H1 (cell line): ENCODE measurements around the gene SUSD1. TPM values are rescaled to one million over a fixed set of nuclear protein-coding genes. Genes with fewer than 3 reads are reported as not detected.
"Not testable (repeated sequence)": the region's sequence is repeated elsewhere in the genome, so short reads cannot be mapped to it uniquely, and the experiment has no call there.

Source experiments
- CTCF ChIA-PET: fragments of 300-600 bp; sonication (Branson Sonifier 250); formaldehyde crosslinking; loops from one replicate; lab custom pipeline; 2021; ENCODE audit not compliant: partially characterized antibody; lab: Charles Lee
- POLR2A ChIA-PET: fragments of 300-600 bp; sonication (Branson Sonifier 250); formaldehyde crosslinking; loops from one replicate; lab custom pipeline; 2021; ENCODE audit warnings: inconsistent platforms; ENCODE audit not compliant: partially characterized antibody; lab: Charles Lee
- DNase-seq, 2 experiments: peaks; one replicate each; pipeline versions ENCODE4 v3.0.0 to v3.0.0-alpha.2; 2010 to 2022; ENCODE audit warnings: low spot score in 2 of 2, low read depth in 1 of 2, mixed read lengths in 1 of 2
- FAIRE-seq: peaks from 2 replicates; lab custom pipeline; 2011; peaks lifted over from hg19 to GRCh38; lab: Jason Lieb, UNC
- H2AFZ ChIP-seq: 2 replicates; pipeline ENCODE4 v1.8.1; 2012; ENCODE audit warnings: low read length, inconsistent platforms
- H2AK5ac ChIP-seq: 2 replicates; pipeline ENCODE4 v1.6.1; 2013; ENCODE audit warnings: low read depth, low read length
- H2BK120ac ChIP-seq: replicated peaks from 2 replicates; pipeline ENCODE3; 2013; ENCODE audit warnings: low read depth, low read length, inconsistent platforms
- H2BK12ac ChIP-seq: 2 replicates; pipeline ENCODE4 v1.6.1; 2013; ENCODE audit warnings: low read depth, low read length
- H2BK15ac ChIP-seq: 2 replicates; pipeline ENCODE4 v1.6.1; 2013; ENCODE audit warnings: low read length
- H2BK20ac ChIP-seq: 2 replicates; pipeline ENCODE4 v1.6.1; 2013; ENCODE audit warnings: low read length
- H2BK5ac ChIP-seq: 2 replicates; pipeline ENCODE4 v1.6.1; 2013; ENCODE audit warnings: low read depth, low read length
- H3K14ac ChIP-seq: 2 replicates; pipeline ENCODE4 v1.6.1; 2013; ENCODE audit warnings: inconsistent platforms; ENCODE audit not compliant: insufficient read length
- H3K18ac ChIP-seq: 2 replicates; pipeline ENCODE4 v1.6.1; 2013; ENCODE audit warnings: low read length; ENCODE audit errors: extremely low read depth
- H3K23ac ChIP-seq: 2 replicates; pipeline ENCODE4 v1.6.1; 2013; ENCODE audit warnings: inconsistent platforms; ENCODE audit not compliant: insufficient read length
- H3K23me2 ChIP-seq: 2 replicates; pipeline ENCODE4 v1.6.1; 2013; ENCODE audit warnings: low read depth, low read length
- H3K27ac ChIP-seq: 2 replicates; pipeline ENCODE4 v1.6.1; 2011; ENCODE audit warnings: low read depth, low read length, inconsistent platforms
- H3K27me3 ChIP-seq, 4 experiments: replicated peaks in 1 of 4; 1 replicate in 1 of 4; 2 replicates in 3 of 4; pipeline versions ENCODE4 v1.6.1 to v1.8.1; 2011 to 2013; ENCODE audit warnings: low read length in 3 of 4, mild to moderate bottlenecking in 3 of 4, inconsistent platforms in 2 of 4, mixed read lengths in 2 of 4, moderate library complexity in 1 of 4; ENCODE audit not compliant: control insufficient read depth in 3 of 4, insufficient read depth in 3 of 4; ENCODE audit errors: extremely low read depth in 1 of 4
- H3K36me3 ChIP-seq, 4 experiments: 2 replicates each; pipeline versions ENCODE4 v1.6.1 to v1.8.1; 2011 to 2013; ENCODE audit warnings: mild to moderate bottlenecking in 4 of 4, low read length in 3 of 4, moderate library complexity in 2 of 4, control low read depth in 1 of 4, inconsistent platforms in 1 of 4; ENCODE audit not compliant: insufficient read depth in 4 of 4, control insufficient read depth in 2 of 4
- H3K4ac ChIP-seq: replicated peaks from 2 replicates; pipeline ENCODE3; 2013; ENCODE audit warnings: low read length, low read depth, mixed read lengths, inconsistent platforms; ENCODE audit not compliant: insufficient read length
- H3K4me1 ChIP-seq, 4 experiments: replicated peaks in 1 of 4; 1 replicate in 1 of 4; 2 replicates in 3 of 4; pipeline versions ENCODE4 v1.6.1 to v1.8.1; 2011 to 2013; ENCODE audit warnings: low read length in 3 of 4, inconsistent platforms in 2 of 4, mixed read lengths in 1 of 4; ENCODE audit not compliant: insufficient read depth in 4 of 4, control insufficient read depth in 3 of 4
- H3K4me2 ChIP-seq, 2 experiments: 2 replicates each; pipeline versions ENCODE4 v1.6.1 to v1.8.1; 2011 to 2013; ENCODE audit warnings: low read depth in 2 of 2, low read length in 2 of 2, control low read depth in 1 of 2, inconsistent platforms in 1 of 2, mild to moderate bottlenecking in 1 of 2; ENCODE audit not compliant: insufficient read depth in 1 of 2
- H3K4me3 ChIP-seq, 4 experiments: fragments of 200-600, 300-600 bp in 1 of 4; sonication (generic), shearing (Covaris generic), sonication (Bioruptor Twin) in 1 of 4; 2 replicates each; pipeline versions ENCODE4 v1.5.1 to v1.8.1; 2011 to 2016; ENCODE audit warnings: low read length in 4 of 4, low read depth in 3 of 4, control low read depth in 2 of 4, inconsistent platforms in 2 of 4, mild to moderate bottlenecking in 2 of 4, mixed read lengths in 1 of 4, moderate library complexity in 1 of 4; ENCODE audit not compliant: insufficient read depth in 2 of 4; ENCODE audit errors: extremely low read depth in 1 of 4
- H3K56ac ChIP-seq: replicated peaks from 2 replicates; pipeline ENCODE3; 2013; ENCODE audit warnings: low read depth, mild to moderate bottlenecking, mixed read lengths, low read length, inconsistent platforms; ENCODE audit not compliant: insufficient read length
- H3K79me1 ChIP-seq: 2 replicates; pipeline ENCODE4 v1.6.1; 2013; ENCODE audit warnings: low read depth, low read length, control low read depth
- H3K79me2 ChIP-seq, 2 experiments: 2 replicates each; pipeline versions ENCODE4 v1.6.1 to v1.8.1; 2012 to 2013; ENCODE audit warnings: low read length in 2 of 2, mild to moderate bottlenecking in 2 of 2, inconsistent platforms in 1 of 2; ENCODE audit not compliant: insufficient read depth in 2 of 2, control insufficient read depth in 1 of 2
- H3K9ac ChIP-seq, 4 experiments: replicated peaks in 1 of 4; 1 replicate in 1 of 4; 2 replicates in 3 of 4; pipeline versions ENCODE4 v1.6.1 to v1.8.1; 2011 to 2013; ENCODE audit warnings: low read depth in 3 of 4, low read length in 3 of 4, control low read depth in 2 of 4, mild to moderate bottlenecking in 2 of 4, moderate library complexity in 2 of 4, inconsistent platforms in 1 of 4; ENCODE audit errors: extremely low read depth in 1 of 4
- H3K9me3 ChIP-seq, 2 experiments: 2 replicates each; pipeline versions ENCODE4 v1.6.1 to v1.8.1; 2012 to 2013; ENCODE audit warnings: mild to moderate bottlenecking in 2 of 2, moderate library complexity in 2 of 2, control low read depth in 1 of 2, inconsistent platforms in 1 of 2, low read depth in 1 of 2, low read length in 1 of 2, mixed read lengths in 1 of 2; ENCODE audit not compliant: insufficient read depth in 2 of 2
- H4K20me1 ChIP-seq, 2 experiments: replicated peaks in 1 of 2; 2 replicates each; pipeline versions ENCODE3 to v1.8.1; 2011 to 2013; ENCODE audit warnings: inconsistent platforms in 2 of 2, low read length in 2 of 2, mild to moderate bottlenecking in 1 of 2; ENCODE audit not compliant: insufficient read depth in 2 of 2, control insufficient read depth in 1 of 2
- H4K5ac ChIP-seq: 2 replicates; pipeline ENCODE4 v1.6.1; 2013; ENCODE audit warnings: low read length, low read depth, mixed read lengths, inconsistent platforms; ENCODE audit not compliant: insufficient read length
- H4K8ac ChIP-seq: 2 replicates; pipeline ENCODE4 v1.8.0; 2013; ENCODE audit warnings: mild to moderate bottlenecking, moderate library complexity, low read length, inconsistent platforms; ENCODE audit not compliant: insufficient read depth; ENCODE audit errors: extremely low read depth
- H4K91ac ChIP-seq: replicated peaks from 2 replicates; pipeline ENCODE3; 2013; ENCODE audit warnings: low read length, mixed read lengths, inconsistent platforms; ENCODE audit not compliant: insufficient read length
- WGBS, 2 experiments: shearing (Covaris generic) in 1 of 2; methylation state at CpG; one replicate each; pipeline versions ENCODE4 v1.1.6 to v1.1.7; 2013 to 2015; ENCODE audit warnings: low lambda C conversion rate in 2 of 2, mixed read lengths in 2 of 2, inconsistent platforms in 1 of 2, low coverage in 1 of 2, missing lambda C conversion rate in 1 of 2; ENCODE audit not compliant: insufficient replicate concordance in 2 of 2, insufficient coverage in 1 of 2, insufficient read length in 1 of 2; ENCODE audit errors: extremely low coverage in 1 of 2, missing lambda C conversion rate in 1 of 2; 5-methylcytosine and 5-hydroxymethylcytosine counted together
- polyA plus RNA-seq, 7 experiments: library from polyadenylated mRNA; depleted of rRNA in 3 of 7; stranded (reverse) in 5 of 7; unstranded in 2 of 7; fragments of >200 nt in 5 of 7; fragments of 200-250 nt in 2 of 7; gene quantifications; 1 replicate in 5 of 7; 2 replicates in 1 of 7; 4 replicates in 1 of 7; pipeline versions ENCODE4 v1.2.1 to v1.2.3, GENCODE V29; 2011 to 2013; ENCODE audit warnings: missing spikeins in 2 of 7, mixed read lengths in 2 of 7
- total RNA-seq: library from RNA; stranded (reverse); fragmentation: NEBNext Ultra II Directional; extraction: Animal tissue kit (Norgen Biotek cat#: 25700); gene quantifications from 2 replicates; pipeline ENCODE4 v1.2.1, GENCODE V29; 2021

SUSD1 gene
- total and polyA plus RNA-seq, 2 of the 8 experiments (the other 6 are each of a cell fraction or from before 2014, with no cell fraction given): 2.8 to 7.2 TPM

DNA sequence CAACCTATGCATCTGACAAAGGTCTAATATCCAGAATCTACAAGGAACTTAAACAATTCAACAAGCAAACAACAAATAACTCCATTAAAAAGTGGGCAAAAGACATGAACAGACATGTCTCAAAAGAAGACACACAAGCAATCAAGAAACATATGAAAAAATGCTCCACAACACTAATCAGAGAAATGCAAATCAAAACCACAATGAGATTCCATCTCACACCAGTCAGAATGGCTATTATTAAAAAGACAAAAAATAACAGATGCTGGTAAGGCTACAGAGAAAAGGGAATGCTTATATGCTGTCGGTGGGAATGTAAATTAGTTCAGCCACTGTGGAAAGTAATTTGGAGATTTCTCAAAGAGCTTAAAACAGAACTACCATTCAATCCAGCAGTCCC, 41.3 kb downstream of the SUSD1 start:
- H2AFZ ChIP-seq, POLR2A ChIA-PET, H4K20me1 ChIP-seq, H3K36me3 ChIP-seq, H3K9me3 ChIP-seq, H3K14ac ChIP-seq, H3K18ac ChIP-seq, H2BK5ac ChIP-seq, H2AK5ac ChIP-seq, H2BK15ac ChIP-seq, H3K4me2 ChIP-seq, H3K79me2 ChIP-seq, H2BK20ac ChIP-seq, H3K27ac ChIP-seq, H3K4ac ChIP-seq, H3K79me1 ChIP-seq, H2BK120ac ChIP-seq, H4K5ac ChIP-seq, H3K56ac ChIP-seq, H4K8ac ChIP-seq, H3K27me3 ChIP-seq, H3K23ac ChIP-seq, DNase-seq, H4K91ac ChIP-seq, H3K9ac ChIP-seq, FAIRE-seq, H3K23me2 ChIP-seq, H3K4me1 ChIP-seq, H3K4me3 ChIP-seq, H2BK12ac ChIP-seq: not testable (repeated sequence)
- CTCF ChIA-PET: interaction anchor here (0.9 kb wide), 1 partner anchor 21 kb away, joined by 3 read pairs; no protein-coding TSS in a partner anchor
- 100% methylated on average over 1 of the region's 1 CpG; no CpG with 5 or more reads in 1 of the 2 experiments for WGBS, 2 experiments
